Endometrial microvascular endothelial cells (primary cell): ENCODE measurements around the gene MICOS13. TPM values are rescaled to one million over a fixed set of nuclear protein-coding genes. Genes with fewer than 3 reads are reported as not detected.

Experiments
- in situ Hi-C: cut with HindIII; loops from 2 replicates; pipeline ENCODE4 v1.10.0; 2017; ENCODE audit warnings: low sequenced_read_pairs, low pct_unique_long_range_greater_than_20kb; ENCODE audit errors: inconsistent ontology term
- total RNA-seq: library from RNA; depleted of rRNA; stranded (reverse); fragments of >200 nt; gene quantifications from one replicate; pipeline ENCODE4 v1.2.3, GENCODE V29; 2015; ENCODE audit errors: inconsistent ontology term

Gene MICOS13
- total RNA-seq, 1 donor from 2014 or later, result 42.4 TPM

GRCh38 chr19:5645409-5645808 is 34.9 kb downstream of the MICOS13 start:
- in situ Hi-C loops, result no loop called here

GRCh38 chr19:5644037-5644436 is 36.3 kb downstream of the MICOS13 start:
- in situ Hi-C loops, result no loop called here

DNA sequence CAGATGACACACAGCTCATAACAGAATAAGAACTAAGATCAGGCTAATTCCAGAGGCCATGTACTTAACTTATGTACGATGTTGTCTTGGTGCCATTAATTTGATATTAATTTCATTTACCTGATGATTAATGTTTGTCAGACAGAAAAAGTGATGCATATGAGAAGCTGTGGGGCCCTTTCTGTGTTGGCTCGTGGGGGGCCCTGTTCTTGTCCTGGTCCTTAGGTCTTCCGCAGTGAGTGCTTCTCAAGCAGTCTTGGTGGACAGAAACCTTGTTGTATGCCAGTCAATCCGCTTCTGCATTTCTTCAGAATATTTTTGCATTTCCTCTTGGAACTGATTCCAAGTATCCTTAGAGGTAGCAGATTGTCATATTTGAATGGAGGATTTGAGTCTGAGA is 37.3 kb downstream of the MICOS13 start:
- in situ Hi-C loops, result no loop called here

DNA sequence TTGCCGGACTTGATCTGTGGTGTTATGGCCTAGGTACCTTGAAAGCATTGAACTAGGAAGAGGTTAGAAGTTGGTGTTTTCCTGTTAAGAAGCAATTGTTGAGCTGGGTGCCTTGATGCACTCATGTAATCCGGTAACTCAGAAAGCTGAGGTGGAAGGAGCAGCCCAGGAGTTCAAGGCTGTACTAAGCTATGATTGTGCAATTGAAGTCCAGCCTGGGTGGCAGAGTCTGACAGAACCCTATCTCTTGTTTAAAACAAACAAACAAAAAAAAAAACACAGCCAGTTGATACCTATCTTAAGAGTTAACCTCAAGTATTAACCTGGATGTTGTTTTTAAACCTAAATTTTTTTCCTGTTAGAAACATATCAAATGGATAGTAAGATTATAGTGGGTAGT is 38.1 kb downstream of the MICOS13 start:
- in situ Hi-C loops, result no loop called here

DNA sequence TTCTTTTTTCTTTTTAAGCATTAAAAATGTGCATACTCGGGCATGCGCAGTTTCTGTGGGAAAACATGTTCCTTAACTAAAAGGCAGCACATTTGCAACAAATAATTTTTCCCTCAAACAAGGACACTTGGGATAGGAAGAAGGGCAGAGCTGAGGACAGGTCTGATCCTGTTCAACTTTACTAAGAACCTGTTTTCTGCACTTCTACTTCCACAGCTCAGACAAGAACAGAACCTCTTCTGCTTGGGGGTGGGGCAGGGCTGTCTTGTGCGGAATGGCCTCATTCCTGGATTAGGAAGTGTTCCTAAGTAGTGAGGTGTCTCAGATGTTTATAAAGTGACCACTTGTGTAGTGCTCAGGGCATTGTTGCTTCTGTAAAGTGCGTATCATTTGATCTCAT is 39.1 kb downstream of the MICOS13 start:
- in situ Hi-C loops, result no loop called here

DNA sequence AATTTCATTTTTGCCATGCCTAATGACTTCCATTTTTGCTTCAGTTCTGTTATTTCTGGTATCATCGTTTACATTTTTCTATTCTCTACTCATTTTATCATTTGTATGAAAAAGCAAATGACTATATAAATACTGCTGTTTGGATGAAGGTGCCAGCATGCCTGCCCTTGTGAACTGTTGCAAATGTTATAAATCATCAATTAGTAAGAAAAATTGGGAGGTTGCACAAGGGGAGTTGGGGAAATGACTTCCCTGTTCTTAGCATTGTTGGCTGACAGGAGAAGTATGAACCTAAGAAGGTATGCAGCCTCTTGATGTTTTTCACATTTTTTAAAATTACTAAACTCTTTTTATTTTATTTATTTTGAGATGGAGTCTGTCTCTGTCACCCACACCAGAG is 42.3 kb downstream of the MICOS13 start:
- in situ Hi-C loops, result no loop called here

- in situ Hi-C loops, result no loop called here
Measured at GRCh38 chr19:5635427-5635826, 44.9 kb downstream of the MICOS13 start.

DNA sequence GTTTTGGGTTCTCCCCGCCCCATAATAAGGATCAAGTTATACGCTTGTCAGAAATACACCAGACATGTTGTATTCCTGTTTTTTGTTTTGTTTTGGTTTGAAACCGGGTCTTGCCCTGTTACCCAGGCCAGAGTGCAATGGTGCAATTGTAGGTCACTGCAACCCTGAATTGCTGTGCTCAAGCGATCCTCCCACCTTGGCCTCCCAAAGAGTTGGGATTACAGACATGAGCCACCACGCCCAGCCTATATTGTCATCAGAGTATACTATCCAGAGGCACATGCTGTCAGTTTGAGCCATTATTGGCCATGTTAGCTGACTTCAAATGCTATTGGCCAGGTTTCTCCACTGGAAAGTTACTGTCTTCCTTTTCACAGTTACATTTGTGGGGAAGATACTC is 47.7 kb downstream of the MICOS13 start:
- in situ Hi-C loops, result no loop called here

- in situ Hi-C loops, result no loop called here
Measured at GRCh38 chr19:5632241-5632612, 48.1 kb downstream of the MICOS13 start.

DNA sequence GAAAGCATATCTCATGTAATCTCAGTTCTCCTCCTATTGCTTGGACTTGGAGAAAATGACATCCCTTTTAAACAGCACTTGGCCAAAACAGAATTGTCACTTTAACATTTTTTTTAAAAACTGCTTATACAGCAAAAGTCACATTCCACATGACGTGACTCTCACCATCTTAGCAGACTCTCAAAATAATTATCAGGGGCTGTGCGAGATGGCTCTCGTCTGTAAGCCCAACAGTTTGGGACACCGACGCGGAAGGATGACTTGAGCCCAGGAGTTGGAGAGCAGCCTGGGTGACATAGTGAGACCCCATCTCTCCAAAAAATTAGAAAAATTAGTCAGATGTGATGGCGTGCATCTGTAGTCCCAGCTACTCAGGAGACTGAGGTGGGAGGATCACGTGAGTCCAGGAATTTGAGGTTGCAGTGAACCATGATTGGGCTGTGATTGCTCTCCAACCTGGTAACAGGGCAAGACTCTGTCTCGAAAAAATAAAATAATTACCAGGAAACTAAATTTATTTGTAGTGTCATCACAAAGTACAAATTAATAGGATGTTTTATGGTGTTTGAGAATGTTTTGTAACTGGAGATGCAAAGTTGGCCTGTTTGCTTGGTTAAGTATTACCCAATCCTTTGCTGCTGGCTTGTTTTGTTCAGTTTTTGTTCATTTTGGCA is 48.6 kb downstream of the MICOS13 start:
- in situ Hi-C loops, result no loop called here

DNA sequence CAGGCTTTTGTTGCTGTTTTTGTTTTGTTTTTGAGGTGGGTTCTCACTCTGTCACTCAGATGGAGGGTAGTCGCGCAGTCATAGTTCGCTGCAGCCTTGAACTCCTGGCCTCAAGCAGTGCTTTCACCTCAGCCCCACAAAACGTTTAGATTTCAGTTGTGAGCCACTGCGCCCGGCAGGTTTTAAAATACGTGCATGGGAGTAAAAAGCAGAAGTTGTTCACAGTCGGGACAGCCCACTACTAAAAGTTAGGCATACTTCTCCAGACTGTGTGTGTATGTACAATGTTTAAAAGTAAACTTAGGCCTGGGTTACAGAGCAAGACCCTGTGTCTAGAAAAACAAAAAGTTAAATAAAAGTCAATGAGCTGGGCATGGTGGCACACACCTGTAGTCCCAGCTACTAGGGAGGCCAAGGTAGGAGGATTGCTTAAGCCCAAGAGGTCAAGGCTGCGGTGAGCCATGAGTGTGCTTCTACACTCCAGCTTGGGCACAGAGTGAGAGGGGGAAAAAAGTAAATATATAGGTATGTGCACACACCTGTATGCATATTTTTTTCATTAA is 51.3 kb downstream of the MICOS13 start:
- in situ Hi-C loops, result no loop called here

- in situ Hi-C loops, result no loop called here
Measured at GRCh38 chr19:5628461-5628860, 51.9 kb downstream of the MICOS13 start.

Other genes starting within 250 kb of the MICOS13 start
- not detected for gene ZNRF4, start 225.1 kb downstream of the MICOS13 start, total RNA-seq
- not detected for gene TINCR, start 112.6 kb downstream of the MICOS13 start, total RNA-seq
- 17.8 TPM for gene SAFB2, start 57.7 kb downstream of the MICOS13 start, total RNA-seq
- gene SAFB, start 57.4 kb downstream of the MICOS13 start, total RNA-seq, result 27.9 TPM
- 2.6 TPM for gene HSD11B1L, start 511 bp upstream of the MICOS13 start, total RNA-seq
- 961 TPM for gene RPL36, start 9.8 kb upstream of the MICOS13 start, total RNA-seq
- gene LONP1, start 39.6 kb upstream of the MICOS13 start, total RNA-seq, result 95.7 TPM
- gene CATSPERD, start 40.1 kb upstream of the MICOS13 start, total RNA-seq, result not detected
- gene PRR22, start 104.2 kb upstream of the MICOS13 start, total RNA-seq, result 0.09 TPM
- gene DUS3L, start 110.6 kb upstream of the MICOS13 start, total RNA-seq, result 25.3 TPM
- not detected for gene NRTN, start 124.6 kb upstream of the MICOS13 start, total RNA-seq
- gene FUT6, start 159.2 kb upstream of the MICOS13 start, total RNA-seq, result not detected
- gene FUT3, start 170.9 kb upstream of the MICOS13 start, total RNA-seq, result not detected
- gene FUT5, start 190.0 kb upstream of the MICOS13 start, total RNA-seq, result not detected
- 324 TPM for gene NDUFA11, start 223.3 kb upstream of the MICOS13 start, total RNA-seq
- 8.5 TPM for gene VMAC, start 224.4 kb upstream of the MICOS13 start, total RNA-seq
- 1.9 TPM for gene CAPS, start 233.7 kb upstream of the MICOS13 start, total RNA-seq